8988T (cell line): ENCODE data around the gene DDX59.
"Not testable (repeated sequence)": the region's sequence is repeated elsewhere in the genome, so short reads cannot be mapped to it uniquely, and the experiment has no call there.

Experiments
- DNase-seq: peaks from one replicate; pipeline ENCODE4 v3.0.0; 2011

The DDX59 gene

GRCh38 chr1:200670242-200671118 is 773 bp upstream of the DDX59 start:
- no peak for DNase-seq

GRCh38 chr1:200668514-200669313 is 993 bp downstream of the DDX59 start:
- no peak for DNase-seq

GRCh38 chr1:200666309-200666708 is 3.4 kb downstream of the DDX59 start:
- no peak for DNase-seq

- no peak for DNase-seq
These were observed 3.8 kb downstream of the DDX59 start for GRCh38 chr1:200665861-200666260.

- no peak for DNase-seq
These were observed 9.0 kb downstream of the DDX59 start for GRCh38 chr1:200660719-200661118.

GRCh38 chr1:200659269-200659668 is 10.4 kb downstream of the DDX59 start:
- no peak for DNase-seq

- DNase-seq = no peak
These were observed 11.5 kb downstream of the DDX59 start for GRCh38 chr1:200658037-200658818.

GRCh38 chr1:200654660-200655059 is 15.0 kb downstream of the DDX59 start:
- no peak for DNase-seq

- DNase-seq = no peak
These were observed 16.7 kb downstream of the DDX59 start for GRCh38 chr1:200653022-200653462.

GRCh38 chr1:200652378-200652777 is 17.3 kb downstream of the DDX59 start:
- no peak for DNase-seq

GRCh38 chr1:200646515-200646914 is 23.2 kb downstream of the DDX59 start:
- DNase-seq = no peak

GRCh38 chr1:200644021-200644420 is 25.7 kb downstream of the DDX59 start:
- no peak for DNase-seq

- DNase-seq = no peak
These were observed 27.2 kb downstream of the DDX59 start for GRCh38 chr1:200642481-200642880.

GRCh38 chr1:200640963-200641401 is 28.7 kb downstream of the DDX59 start:
- DNase-seq = no peak

- DNase-seq = no peak
These were observed 29.2 kb downstream of the DDX59 start for GRCh38 chr1:200640373-200640962.

- DNase-seq = no peak
These were observed 31.6 kb downstream of the DDX59 start for GRCh38 chr1:200638073-200638472.

- no peak for DNase-seq
These were observed 33.0 kb downstream of the DDX59 start for GRCh38 chr1:200636681-200637080.

GRCh38 chr1:200634261-200635122 is 35.2 kb downstream of the DDX59 start:
- no peak for DNase-seq

GRCh38 chr1:200631375-200631774 is 38.3 kb downstream of the DDX59 start:
- DNase-seq = no peak

- DNase-seq = not testable (repeated sequence)
These were observed 39.2 kb downstream of the DDX59 start for GRCh38 chr1:200630515-200630899.

GRCh38 chr1:200629876-200630514 is 39.7 kb downstream of the DDX59 start:
- no peak for DNase-seq
